ENCODE results near the gene RPTOR.

- no peak for TF ChIP-seq CTCF (IDR thresholded peaks at IDR 0.05)
- TF ChIP-seq POLR2A (IDR thresholded peaks at IDR 0.05) = no peak
- TF ChIP-seq POLR2AphosphoS5 (IDR thresholded peaks at IDR 0.05) = no peak
- no peak for TF ChIP-seq EP300 (IDR thresholded peaks at IDR 0.05)
These were observed 20.9 kb downstream of the RPTOR start for GRCh38 chr17:80565343-80566053.

Data from upper lobe of left lung (tissue), 4 donors.